ENCODE results near the gene DNM3.
"Not testable (repeated sequence)": the region's sequence is repeated elsewhere in the genome, so short reads cannot be mapped to it uniquely, and the experiment has no call there.

DNM3 gene

GRCh38 chr1:172040466-172040865 is 199.2 kb downstream of the DNM3 start:
- Histone ChIP-seq H3K4me1 (ENCODE audit: control insufficient read depth in 1 of 2, insufficient read depth in 2 of 2, low read length in 2 of 2) (no peaks in the 10 kb centered on the region), H3K36me3 (ENCODE audit: control insufficient read depth in 1 of 2, insufficient read depth in 2 of 2, low read length in 2 of 2) (no peaks in the 10 kb centered on the region), H3K27me3 (ENCODE audit: control insufficient read depth in 1 of 2, insufficient read depth in 2 of 2, low read length in 2 of 2) (no peaks in the 10 kb centered on the region), H3K27ac (ENCODE audit: low read depth, low read length) (no peak overlapping the region), H3K9me3 (ENCODE audit: control insufficient read depth in 1 of 2, low read length in 2 of 2) (no peaks in the 10 kb centered on the region), H3K4me3 (ENCODE audit: low read depth in 1 of 2, low read length in 2 of 2) (no peak overlapping the region), H3K9ac (ENCODE audit: low read depth in 1 of 2, low read length in 2 of 2) (no peak overlapping the region)

- Histone ChIP-seq H3K4me3 (ENCODE audit: low read depth in 1 of 2, low read length in 2 of 2) (no peak overlapping the region), H3K27ac (ENCODE audit: low read depth, low read length) (no peak overlapping the region), H3K4me1 (ENCODE audit: control insufficient read depth in 1 of 2, insufficient read depth in 2 of 2, low read length in 2 of 2) (no peaks in the 10 kb centered on the region), H3K36me3 (ENCODE audit: control insufficient read depth in 1 of 2, insufficient read depth in 2 of 2, low read length in 2 of 2) (no peaks in the 10 kb centered on the region), H3K9ac (ENCODE audit: low read depth in 1 of 2, low read length in 2 of 2) (no peak overlapping the region), H3K27me3 (ENCODE audit: control insufficient read depth in 1 of 2, insufficient read depth in 2 of 2, low read length in 2 of 2) (no peaks in the 10 kb centered on the region), H3K9me3 (ENCODE audit: control insufficient read depth in 1 of 2, low read length in 2 of 2) (no peaks in the 10 kb centered on the region)
These were observed 199.8 kb downstream of the DNM3 start for GRCh38 chr1:172041102-172041501.

- Histone ChIP-seq H3K9ac (ENCODE audit: low read depth in 1 of 2, low read length in 2 of 2) (no peak overlapping the region), H3K36me3 (ENCODE audit: control insufficient read depth in 1 of 2, insufficient read depth in 2 of 2, low read length in 2 of 2) (no peaks in the 10 kb centered on the region), H3K4me1 (ENCODE audit: control insufficient read depth in 1 of 2, insufficient read depth in 2 of 2, low read length in 2 of 2) (no peaks in the 10 kb centered on the region), H3K27ac (ENCODE audit: low read depth, low read length) (no peak overlapping the region), H3K9me3 (ENCODE audit: control insufficient read depth in 1 of 2, low read length in 2 of 2) (no peaks in the 10 kb centered on the region), H3K27me3 (ENCODE audit: control insufficient read depth in 1 of 2, insufficient read depth in 2 of 2, low read length in 2 of 2) (no peaks in the 10 kb centered on the region), H3K4me3 (ENCODE audit: low read depth in 1 of 2, low read length in 2 of 2) (no peak overlapping the region)
These were observed 200.4 kb downstream of the DNM3 start for GRCh38 chr1:172041742-172042141.

GRCh38 chr1:172043900-172044299 is 202.6 kb downstream of the DNM3 start:
- H3K9me3 ChIP-seq (ENCODE audit: control insufficient read depth in 1 of 2, low read length in 2 of 2) = no peaks in the 10 kb centered on the region
- no peaks in the 10 kb centered on the region for H3K4me1 ChIP-seq (ENCODE audit: control insufficient read depth in 1 of 2, insufficient read depth in 2 of 2, low read length in 2 of 2)
- H3K27me3 ChIP-seq (ENCODE audit: control insufficient read depth in 1 of 2, insufficient read depth in 2 of 2, low read length in 2 of 2) = no peaks in the 10 kb centered on the region
- no peak overlapping the region for H3K27ac ChIP-seq (ENCODE audit: low read depth, low read length)
- no peak overlapping the region for H3K9ac ChIP-seq (ENCODE audit: low read depth in 1 of 2, low read length in 2 of 2)
- no peaks in the 10 kb centered on the region for H3K36me3 ChIP-seq (ENCODE audit: control insufficient read depth in 1 of 2, insufficient read depth in 2 of 2, low read length in 2 of 2)
- H3K4me3 ChIP-seq (ENCODE audit: low read depth in 1 of 2, low read length in 2 of 2) = no peak overlapping the region

- H3K9ac ChIP-seq (ENCODE audit: low read depth in 1 of 2, low read length in 2 of 2) = no peak overlapping the region
- no peak overlapping the region for H3K4me3 ChIP-seq (ENCODE audit: low read depth in 1 of 2, low read length in 2 of 2)
- no peak overlapping the region for H3K27ac ChIP-seq (ENCODE audit: low read depth, low read length)
- H3K27me3 ChIP-seq (ENCODE audit: control insufficient read depth in 1 of 2, insufficient read depth in 2 of 2, low read length in 2 of 2) = no peaks in the 10 kb centered on the region
- H3K4me1 ChIP-seq (ENCODE audit: control insufficient read depth in 1 of 2, insufficient read depth in 2 of 2, low read length in 2 of 2) = no peaks in the 10 kb centered on the region
- H3K36me3 ChIP-seq (ENCODE audit: control insufficient read depth in 1 of 2, insufficient read depth in 2 of 2, low read length in 2 of 2) = no peaks in the 10 kb centered on the region
- no peaks in the 10 kb centered on the region for H3K9me3 ChIP-seq (ENCODE audit: control insufficient read depth in 1 of 2, low read length in 2 of 2)
These were observed 210.6 kb downstream of the DNM3 start for GRCh38 chr1:172051898-172052297.

- no peaks in the 10 kb centered on the region for H3K27me3 ChIP-seq (ENCODE audit: control insufficient read depth in 1 of 2, insufficient read depth in 2 of 2, low read length in 2 of 2)
- no peaks in the 10 kb centered on the region for H3K36me3 ChIP-seq (ENCODE audit: control insufficient read depth in 1 of 2, insufficient read depth in 2 of 2, low read length in 2 of 2)
- no peak overlapping the region for H3K27ac ChIP-seq (ENCODE audit: low read depth, low read length)
- no peak overlapping the region for H3K9ac ChIP-seq (ENCODE audit: low read depth in 1 of 2, low read length in 2 of 2)
- no peaks in the 10 kb centered on the region for H3K4me1 ChIP-seq (ENCODE audit: control insufficient read depth in 1 of 2, insufficient read depth in 2 of 2, low read length in 2 of 2)
- no peak overlapping the region for H3K4me3 ChIP-seq (ENCODE audit: low read depth in 1 of 2, low read length in 2 of 2)
- no peaks in the 10 kb centered on the region for H3K9me3 ChIP-seq (ENCODE audit: control insufficient read depth in 1 of 2, low read length in 2 of 2)
These were observed 212.9 kb downstream of the DNM3 start for GRCh38 chr1:172054172-172054571.

GRCh38 chr1:172055816-172056419 is 214.6 kb downstream of the DNM3 start:
- not testable (repeated sequence) for H3K27me3 ChIP-seq (ENCODE audit: control insufficient read depth in 1 of 2, insufficient read depth in 2 of 2, low read length in 2 of 2); H3K36me3 ChIP-seq (ENCODE audit: control insufficient read depth in 1 of 2, insufficient read depth in 2 of 2, low read length in 2 of 2); H3K9ac ChIP-seq (ENCODE audit: low read depth in 1 of 2, low read length in 2 of 2); H3K9me3 ChIP-seq (ENCODE audit: control insufficient read depth in 1 of 2, low read length in 2 of 2); H3K27ac ChIP-seq (ENCODE audit: low read depth, low read length); H3K4me3 ChIP-seq (ENCODE audit: low read depth in 1 of 2, low read length in 2 of 2); H3K4me1 ChIP-seq (ENCODE audit: control insufficient read depth in 1 of 2, insufficient read depth in 2 of 2, low read length in 2 of 2)

- Histone ChIP-seq H3K36me3 (ENCODE audit: control insufficient read depth in 1 of 2, insufficient read depth in 2 of 2, low read length in 2 of 2) (no peaks in the 10 kb centered on the region), H3K4me1 (ENCODE audit: control insufficient read depth in 1 of 2, insufficient read depth in 2 of 2, low read length in 2 of 2) (no peaks in the 10 kb centered on the region), H3K27me3 (ENCODE audit: control insufficient read depth in 1 of 2, insufficient read depth in 2 of 2, low read length in 2 of 2) (no peaks in the 10 kb centered on the region), H3K9ac (ENCODE audit: low read depth in 1 of 2, low read length in 2 of 2) (no peak overlapping the region), H3K4me3 (ENCODE audit: low read depth in 1 of 2, low read length in 2 of 2) (no peak overlapping the region), H3K9me3 (ENCODE audit: control insufficient read depth in 1 of 2, low read length in 2 of 2) (no peaks in the 10 kb centered on the region), H3K27ac (ENCODE audit: low read depth, low read length) (no peak overlapping the region)
These were observed 227.0 kb downstream of the DNM3 start for GRCh38 chr1:172068334-172068733.

- no peaks in the 10 kb centered on the region for H3K9me3 ChIP-seq (ENCODE audit: control insufficient read depth in 1 of 2, low read length in 2 of 2)
- no peak overlapping the region for H3K27ac ChIP-seq (ENCODE audit: low read depth, low read length)
- no peak overlapping the region for H3K9ac ChIP-seq (ENCODE audit: low read depth in 1 of 2, low read length in 2 of 2)
- no peaks in the 10 kb centered on the region for H3K36me3 ChIP-seq (ENCODE audit: control insufficient read depth in 1 of 2, insufficient read depth in 2 of 2, low read length in 2 of 2)
- H3K4me3 ChIP-seq (ENCODE audit: low read depth in 1 of 2, low read length in 2 of 2) = no peak overlapping the region
- H3K27me3 ChIP-seq (ENCODE audit: control insufficient read depth in 1 of 2, insufficient read depth in 2 of 2, low read length in 2 of 2) = no peaks in the 10 kb centered on the region
- no peaks in the 10 kb centered on the region for H3K4me1 ChIP-seq (ENCODE audit: control insufficient read depth in 1 of 2, insufficient read depth in 2 of 2, low read length in 2 of 2)
These were observed 227.8 kb downstream of the DNM3 start for GRCh38 chr1:172069051-172069450.

GRCh38 chr1:172069534-172069933 is 228.2 kb downstream of the DNM3 start:
- no peaks in the 10 kb centered on the region for H3K36me3 ChIP-seq (ENCODE audit: control insufficient read depth in 1 of 2, insufficient read depth in 2 of 2, low read length in 2 of 2)
- no peak overlapping the region for H3K9ac ChIP-seq (ENCODE audit: low read depth in 1 of 2, low read length in 2 of 2)
- no peak overlapping the region for H3K4me3 ChIP-seq (ENCODE audit: low read depth in 1 of 2, low read length in 2 of 2)
- no peak overlapping the region for H3K27ac ChIP-seq (ENCODE audit: low read depth, low read length)
- no peaks in the 10 kb centered on the region for H3K4me1 ChIP-seq (ENCODE audit: control insufficient read depth in 1 of 2, insufficient read depth in 2 of 2, low read length in 2 of 2)
- H3K9me3 ChIP-seq (ENCODE audit: control insufficient read depth in 1 of 2, low read length in 2 of 2) = no peaks in the 10 kb centered on the region
- H3K27me3 ChIP-seq (ENCODE audit: control insufficient read depth in 1 of 2, insufficient read depth in 2 of 2, low read length in 2 of 2) = no peaks in the 10 kb centered on the region

GRCh38 chr1:172070055-172070454 is 228.8 kb downstream of the DNM3 start:
- Histone ChIP-seq H3K27ac (ENCODE audit: low read depth, low read length) (no peak overlapping the region), H3K4me1 (ENCODE audit: control insufficient read depth in 1 of 2, insufficient read depth in 2 of 2, low read length in 2 of 2) (no peaks in the 10 kb centered on the region), H3K9ac (ENCODE audit: low read depth in 1 of 2, low read length in 2 of 2) (no peak overlapping the region)

More at GRCh38 chr1:172070055-172070454, 228.8 kb downstream of the DNM3 start:
- Histone ChIP-seq H3K36me3 (ENCODE audit: control insufficient read depth in 1 of 2, insufficient read depth in 2 of 2, low read length in 2 of 2) (no peaks in the 10 kb centered on the region), H3K9me3 (ENCODE audit: control insufficient read depth in 1 of 2, low read length in 2 of 2) (no peaks in the 10 kb centered on the region), H3K27me3 (ENCODE audit: control insufficient read depth in 1 of 2, insufficient read depth in 2 of 2, low read length in 2 of 2) (no peaks in the 10 kb centered on the region), H3K4me3 (ENCODE audit: low read depth in 1 of 2, low read length in 2 of 2) (no peak overlapping the region)
